Stimulated activated CD8-positive, alpha-beta memory T cell treated with anti-CD3 and anti-CD28 coated beads, Interleukin-12 subunit alpha, Interleukin-12 subunit beta, amount 100 ng/mL, for 1 hour (primary cell): ENCODE measurements around the gene TRMT10B.
A peak's percentile ranks its signal among the peaks of the same experiment; 100 is the strongest.
"Not testable (repeated sequence)": the region's sequence is repeated elsewhere in the genome, so short reads cannot be mapped to it uniquely, and the experiment has no call there.

Experiments used
- DNase-seq: peaks from one replicate; pipeline ENCODE4 v3.0.0-alpha.2; 2020; ENCODE audit warnings: low read depth

Gene TRMT10B

DNA sequence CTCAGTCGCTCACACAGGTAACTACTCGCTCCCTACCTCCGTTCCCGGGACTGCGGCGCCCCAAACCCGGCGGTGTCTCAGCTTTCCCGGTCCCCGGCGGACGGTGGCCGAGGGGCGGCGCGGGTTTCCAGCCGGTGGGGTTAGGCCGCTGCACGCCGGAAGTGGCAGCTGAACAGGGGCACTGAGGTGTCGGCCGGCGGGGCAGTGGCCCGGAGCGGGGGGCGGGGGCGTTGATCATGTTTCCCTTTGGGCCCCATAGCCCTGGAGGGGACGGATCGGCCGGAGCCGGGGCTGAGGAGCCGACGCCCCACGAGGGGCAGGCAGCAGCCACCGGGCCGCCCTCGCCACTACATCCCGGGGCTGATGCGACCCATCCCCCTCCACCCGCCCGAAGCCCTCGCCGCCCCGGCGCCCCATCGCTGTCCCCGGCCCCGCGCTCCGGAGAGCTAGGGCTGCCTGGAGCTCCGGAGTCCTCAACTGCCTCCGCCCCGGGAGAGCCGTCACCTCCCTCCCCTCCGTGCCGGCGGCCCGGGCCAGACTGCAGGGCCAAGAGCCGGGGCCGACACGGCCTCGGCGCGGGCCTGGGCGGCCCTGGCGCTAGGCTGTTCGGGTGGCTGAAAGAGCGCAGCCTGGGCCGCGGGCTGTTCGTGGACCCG is 47.2 kb downstream of the TRMT10B start, which contains the start of gene DCAF10:
DCAF10 (plus strand) TSS at position 167 of the 656 bp plus-strand sequence; CDS start at position 237, 70 bp downstream.
- peak; percentile 74 for DNase-seq

DNA sequence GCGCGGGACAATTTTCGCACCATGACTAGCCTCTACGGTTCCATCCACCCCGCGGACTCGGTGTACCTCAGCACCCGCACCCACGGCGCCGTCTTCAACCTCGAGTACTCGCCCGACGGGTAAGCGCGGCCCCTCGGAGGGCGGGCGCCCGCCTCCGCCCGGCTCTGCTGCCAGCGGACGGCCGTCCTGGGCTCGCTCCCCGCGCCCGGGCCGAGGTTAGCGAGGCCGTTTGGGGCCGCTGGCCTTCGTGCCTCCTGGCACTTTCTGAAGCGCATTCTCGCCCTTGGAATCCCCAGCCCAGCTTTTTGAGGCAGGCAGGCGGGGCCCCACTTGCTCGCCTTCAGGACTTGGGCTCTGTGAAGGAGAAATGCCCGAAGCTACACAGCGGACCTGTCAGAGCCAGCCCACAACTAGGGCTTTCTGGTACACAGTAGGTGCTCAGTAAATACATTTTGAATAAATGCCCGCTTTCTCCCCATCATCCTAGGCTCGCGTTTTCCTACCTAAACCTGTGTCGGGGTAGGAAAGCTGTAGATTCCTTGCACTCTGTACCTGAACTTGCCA is 47.8 kb downstream of the TRMT10B start:
- DNase-seq: no peak

DNA sequence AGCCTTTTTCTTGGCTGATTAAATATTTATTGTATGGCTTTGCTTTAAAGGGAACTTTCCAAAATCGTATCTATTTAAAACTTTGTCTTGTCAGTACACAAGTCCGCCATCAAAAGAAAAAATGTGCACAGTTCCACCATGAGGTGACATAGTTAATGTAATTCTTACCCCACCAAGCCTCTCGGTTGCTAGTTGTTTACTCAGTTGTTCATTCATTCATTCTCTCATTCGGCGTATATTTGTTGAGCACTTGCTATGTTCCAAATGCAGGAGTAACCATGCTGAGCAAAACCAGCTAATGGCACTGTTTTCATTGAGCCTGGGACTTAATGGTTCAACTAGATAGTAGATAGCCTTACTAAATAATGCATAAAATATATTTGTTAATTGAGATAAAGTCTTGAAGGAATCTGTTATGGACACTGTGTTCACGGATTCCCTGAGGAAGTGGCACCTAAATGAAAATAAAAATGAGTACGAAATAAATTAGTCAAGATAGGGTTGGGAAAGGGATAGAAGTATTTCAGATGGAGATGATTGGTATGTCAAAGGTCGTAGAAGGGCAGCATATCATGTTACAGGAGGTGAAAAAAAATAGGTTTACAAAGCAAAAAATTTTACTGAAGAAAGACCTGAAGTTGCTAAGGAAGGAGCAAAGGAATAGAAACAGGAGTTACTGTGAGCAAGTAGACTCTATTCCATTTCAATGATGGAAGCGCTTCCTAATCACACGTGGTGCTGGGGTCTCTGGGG is 48.5 kb downstream of the TRMT10B start:
- DNase-seq: no peak

DNA sequence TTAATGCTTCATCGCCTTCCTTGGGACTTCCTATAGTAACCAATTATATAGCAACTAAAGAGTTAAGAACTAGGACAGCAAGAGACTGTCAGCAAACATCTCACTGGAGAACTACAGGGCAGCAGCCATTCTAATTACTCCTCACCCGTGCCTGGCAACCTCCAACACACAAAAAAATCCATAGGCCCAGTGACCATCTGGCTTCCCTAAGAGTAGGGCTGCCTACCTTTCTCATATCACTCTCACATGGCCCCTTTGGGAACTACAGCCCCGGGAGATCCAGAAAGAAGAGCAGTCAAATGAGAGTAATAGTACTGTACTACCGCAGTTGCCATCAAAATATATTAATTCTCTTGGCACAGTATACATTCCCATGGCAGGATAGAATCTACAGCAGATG is 52.7 kb downstream of the TRMT10B start:
- DNase-seq: no peak

DNA sequence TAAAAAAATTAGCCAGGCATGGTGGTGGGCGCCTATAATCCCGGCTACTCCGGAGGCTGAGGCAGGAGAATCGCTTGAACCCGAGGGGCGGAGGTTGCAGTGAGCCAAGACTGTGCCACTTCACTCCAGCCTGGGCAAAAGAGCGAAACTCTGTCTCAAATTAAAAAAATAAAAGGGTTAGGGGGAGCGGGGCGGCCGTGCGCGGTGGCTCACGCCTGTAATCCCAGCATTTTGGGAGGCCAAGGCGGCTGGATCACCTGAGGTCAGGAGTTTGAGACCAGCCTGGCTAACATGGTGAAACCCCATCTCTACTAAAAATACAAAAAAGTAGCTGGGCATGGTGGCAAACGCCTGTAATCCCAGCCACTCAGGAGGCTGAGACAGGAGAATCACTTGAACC is 56.1 kb downstream of the TRMT10B start:
- DNase-seq: not testable (repeated sequence)

DNA sequence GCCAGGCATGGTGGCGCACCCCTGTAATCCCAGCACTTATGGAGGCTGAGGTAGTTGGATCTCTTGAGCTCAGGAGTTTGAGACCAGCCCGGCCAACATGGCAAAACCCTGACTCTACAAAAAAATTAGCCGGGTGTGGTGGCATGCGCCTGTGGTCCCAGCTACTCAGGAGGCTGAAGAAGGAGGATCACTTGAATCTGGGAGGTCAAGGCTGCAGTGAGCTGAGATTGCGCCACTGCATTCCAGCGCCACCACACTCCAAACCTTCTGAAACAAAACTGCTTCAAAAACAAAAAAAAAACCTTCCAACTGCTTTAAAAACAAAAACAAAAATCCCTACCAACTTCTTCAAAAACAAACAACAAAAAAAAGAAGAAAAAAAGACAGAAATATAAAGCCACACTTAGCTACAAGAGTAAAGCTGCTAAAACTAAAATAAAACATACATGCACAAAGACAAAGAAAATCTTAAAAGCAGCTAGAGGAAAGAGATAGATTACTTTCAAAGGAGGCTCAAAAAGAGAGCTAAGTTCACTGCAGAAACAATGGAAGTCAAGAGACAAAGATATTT is 58.4 kb downstream of the TRMT10B start:
- DNase-seq: no peak

DNA sequence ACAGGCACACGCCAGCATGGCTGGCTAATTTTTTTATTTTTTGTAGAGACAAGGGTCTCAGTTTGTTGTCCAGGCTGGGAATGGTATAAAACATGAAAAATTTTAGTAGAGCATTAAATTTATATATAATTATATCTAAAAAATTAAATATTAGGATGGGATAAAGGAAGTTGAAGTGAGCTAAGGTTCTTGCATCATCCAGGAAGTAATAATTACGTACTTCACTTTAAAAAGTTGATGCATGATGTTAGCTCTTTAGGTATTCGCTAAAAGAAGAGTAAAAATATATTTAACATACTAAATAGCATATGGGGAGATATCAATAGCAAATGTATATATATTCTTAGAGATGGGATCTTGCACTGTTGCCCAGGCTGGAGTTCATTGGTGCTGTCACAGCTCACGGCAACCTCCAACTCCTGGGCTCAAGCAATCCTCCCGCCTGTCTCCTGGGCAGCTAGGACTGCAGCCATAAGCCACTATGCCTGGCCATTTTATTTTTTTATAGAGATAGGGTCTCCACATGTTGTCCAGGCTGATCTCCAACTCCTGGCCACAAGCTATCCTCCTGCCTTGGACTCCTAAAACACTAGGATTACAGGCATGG is 59.3 kb downstream of the TRMT10B start:
- no peak for DNase-seq

DNA sequence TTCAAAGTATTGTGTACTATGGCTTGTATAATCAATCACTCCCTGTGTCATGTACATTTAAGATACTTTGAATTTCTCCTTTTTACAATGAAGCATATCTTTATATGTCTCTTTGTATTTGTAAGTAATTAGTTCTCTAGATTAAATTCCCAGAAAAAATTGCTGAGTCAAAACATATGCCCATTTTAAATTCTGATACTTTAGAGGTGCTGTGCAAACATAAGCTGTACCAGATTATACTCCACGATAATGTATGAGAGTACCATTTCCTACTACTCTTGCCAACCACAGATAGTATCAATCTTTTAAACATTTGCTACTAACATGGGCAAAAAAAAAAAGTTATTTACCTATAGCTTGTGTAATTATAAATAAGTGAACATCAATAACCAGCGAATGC is 65.2 kb downstream of the TRMT10B start:
- no peak for DNase-seq

DNA sequence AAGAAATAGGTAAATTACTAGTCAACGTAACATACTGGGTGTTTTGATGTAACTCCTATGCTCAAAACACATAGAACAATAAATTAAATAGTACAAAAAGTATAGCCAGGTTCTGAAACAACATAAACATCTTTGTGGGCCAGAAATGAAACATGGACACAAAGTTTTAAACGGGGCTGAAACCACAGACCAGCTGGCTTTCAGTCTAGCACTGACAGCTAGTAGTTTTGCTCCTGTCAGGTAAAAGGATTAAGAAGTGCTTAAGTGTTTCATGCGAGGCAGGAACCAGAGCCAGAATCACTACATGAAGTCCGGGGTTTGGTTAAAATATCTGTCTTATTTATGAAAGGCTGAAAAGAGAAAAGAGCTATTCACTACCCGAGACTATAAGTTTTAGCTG is 66.5 kb downstream of the TRMT10B start:
- DNase-seq: no peak

DNA sequence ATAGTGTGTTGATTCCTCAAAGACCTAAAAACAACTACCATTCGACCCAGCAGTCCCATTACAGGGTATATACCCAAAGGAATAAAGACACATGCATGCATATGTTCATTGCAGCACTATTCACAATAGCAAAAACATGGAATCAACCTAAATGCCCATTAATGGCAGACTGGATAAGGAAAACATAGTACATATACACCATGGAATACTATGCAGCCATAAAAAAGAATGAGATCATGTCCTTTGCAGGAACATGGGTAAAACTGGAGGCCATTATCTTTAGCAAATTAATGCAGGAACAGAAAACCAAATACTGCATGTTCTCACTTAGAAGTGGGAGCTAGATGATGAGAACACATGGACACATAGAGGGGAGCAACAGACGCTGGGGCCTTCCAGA is 71.6 kb downstream of the TRMT10B start:
- DNase-seq: not testable (repeated sequence)

DNA sequence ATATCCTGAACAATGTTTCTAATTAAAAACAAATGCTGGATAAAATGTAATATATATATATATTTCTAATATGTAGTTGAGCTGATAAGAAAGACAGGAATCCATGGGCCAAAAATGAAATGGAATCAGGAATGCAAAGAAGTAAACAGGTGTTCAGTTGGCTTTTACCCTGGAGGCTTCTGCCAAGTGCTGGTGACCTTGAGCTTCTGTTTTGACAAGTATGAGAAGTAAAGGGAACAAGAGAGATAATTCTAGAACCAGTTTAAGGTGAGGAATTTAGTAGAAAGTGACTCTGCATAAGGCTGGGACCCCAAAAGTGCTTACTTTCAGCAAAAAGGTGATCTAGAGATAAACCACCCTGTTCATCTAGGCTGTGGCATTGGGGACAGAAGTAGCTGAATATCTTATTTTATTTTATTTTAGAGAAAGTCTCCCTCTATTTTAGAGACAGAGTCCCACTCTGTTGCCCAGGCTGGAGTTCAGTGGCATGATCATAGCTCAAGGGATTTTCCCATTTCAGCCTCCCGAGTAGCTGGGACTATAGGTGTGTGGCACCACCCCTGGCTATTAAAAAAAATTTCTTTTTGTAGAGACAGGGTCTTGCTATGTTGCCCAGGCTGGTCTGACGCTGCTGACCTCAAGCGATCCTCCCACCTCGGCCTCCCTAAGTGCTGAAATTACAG is 74.0 kb downstream of the TRMT10B start:
- no peak for DNase-seq
